Measurements from ENCODE around the gene TCEAL6. TPM values are rescaled to one million over a fixed set of nuclear protein-coding genes. Genes with fewer than 3 reads are reported as not detected.

TCEAL6 gene
- total and polyA plus RNA-seq, 2 donors (not counting 3 experiments of a cell fraction or from before 2014, with no cell fraction given), result not detected

DNA sequence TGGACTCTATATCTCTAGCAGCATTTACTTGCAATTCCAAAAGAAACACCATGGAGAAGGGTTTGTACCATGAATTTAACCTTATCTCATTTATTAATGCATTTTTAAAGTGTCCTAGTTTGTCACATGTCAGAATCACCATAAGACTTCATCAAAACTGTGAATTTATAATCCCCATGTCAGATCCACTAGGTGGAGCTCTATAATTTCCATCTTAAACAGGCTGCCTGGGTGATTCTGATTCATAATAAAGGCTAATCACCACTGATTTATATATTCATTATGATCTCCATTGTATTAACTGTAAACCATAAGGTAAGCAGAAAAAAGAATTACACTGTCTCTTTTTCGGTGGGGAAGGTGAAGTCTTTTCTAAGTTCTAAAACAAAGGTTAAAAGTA, 12.8 kb downstream of the TCEAL6 start:
- intact Hi-C loops (cut with micrococcal nuclease), result no loop called here
- CTCF ChIA-PET, result interaction anchor here (0.7 to 1.4 kb wide), 3 partner anchors 15 to 822 kb away, joined by 3 to 7 read pairs (median 3); no protein-coding TSS in a partner anchor
- peak; percentile 14 for DNase-seq (ENCODE audit: low read depth, low spot score)

More for the DNA sequence above, 12.8 kb downstream of the TCEAL6 start:
- TF ChIP-seq POLR2AphosphoS5 (IDR thresholded peaks at IDR 0.05; ENCODE audit: insufficient read depth, low read depth, low read length) (no peak), GATA2 (IDR thresholded peaks at IDR 0.05; ENCODE audit: insufficient read depth, insufficient read length, low read depth, low read length) (no peak), MYC (IDR thresholded peaks at IDR 0.05; ENCODE audit: low read depth, low read length) (no peak), POLR2A (IDR thresholded peaks at IDR 0.05; ENCODE audit: low read depth, low read length) (no peak), EZH2 (IDR thresholded peaks at IDR 0.05; ENCODE audit: borderline replicate concordance, low read depth, low read length, severe bottlenecking) (no peak), FOS (IDR thresholded peaks at IDR 0.05; ENCODE audit: borderline replicate concordance, insufficient read depth, low read length) (no peak)
- TF ChIP-seq, protein P1, sequence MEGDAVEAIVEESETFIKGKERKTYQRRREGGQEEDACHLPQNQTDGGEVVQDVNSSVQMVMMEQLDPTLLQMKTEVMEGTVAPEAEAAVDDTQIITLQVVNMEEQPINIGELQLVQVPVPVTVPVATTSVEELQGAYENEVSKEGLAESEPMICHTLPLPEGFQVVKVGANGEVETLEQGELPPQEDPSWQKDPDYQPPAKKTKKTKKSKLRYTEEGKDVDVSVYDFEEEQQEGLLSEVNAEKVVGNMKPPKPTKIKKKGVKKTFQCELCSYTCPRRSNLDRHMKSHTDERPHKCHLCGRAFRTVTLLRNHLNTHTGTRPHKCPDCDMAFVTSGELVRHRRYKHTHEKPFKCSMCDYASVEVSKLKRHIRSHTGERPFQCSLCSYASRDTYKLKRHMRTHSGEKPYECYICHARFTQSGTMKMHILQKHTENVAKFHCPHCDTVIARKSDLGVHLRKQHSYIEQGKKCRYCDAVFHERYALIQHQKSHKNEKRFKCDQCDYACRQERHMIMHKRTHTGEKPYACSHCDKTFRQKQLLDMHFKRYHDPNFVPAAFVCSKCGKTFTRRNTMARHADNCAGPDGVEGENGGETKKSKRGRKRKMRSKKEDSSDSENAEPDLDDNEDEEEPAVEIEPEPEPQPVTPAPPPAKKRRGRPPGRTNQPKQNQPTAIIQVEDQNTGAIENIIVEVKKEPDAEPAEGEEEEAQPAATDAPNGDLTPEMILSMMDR (IDR thresholded peaks at IDR 0.05; ENCODE audit: extremely low read depth in 1 of 2, insufficient read depth in 1 of 2, low read depth in 1 of 2, low read length in 2 of 2), result peak in 1 of 2 donors; percentile 6
- TF ChIP-seq, protein P2, sequence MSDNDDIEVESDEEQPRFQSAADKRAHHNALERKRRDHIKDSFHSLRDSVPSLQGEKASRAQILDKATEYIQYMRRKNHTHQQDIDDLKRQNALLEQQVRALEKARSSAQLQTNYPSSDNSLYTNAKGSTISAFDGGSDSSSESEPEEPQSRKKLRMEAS (IDR thresholded peaks at IDR 0.05; ENCODE audit: insufficient read depth, insufficient read length), result no peak
- H3K9me3 ChIP-seq (replicated peaks; ENCODE audit: control insufficient read depth, insufficient read depth, low read length), result no peaks in the 10 kb centered on the region
- H3K27me3 ChIP-seq (ENCODE audit: control insufficient read depth in 2 of 2, insufficient read depth in 2 of 2, low read length in 2 of 2), result peaks cover under 1 to 12% of the 10 kb centered on the region in 2 experiments
- H4K20me1 ChIP-seq (replicated peaks; ENCODE audit: control insufficient read depth, extremely low read depth, insufficient read depth, low read length), result no peaks in the 10 kb centered on the region
- FAIRE-seq, result peak; percentile 86
- no peak overlapping the region for H2AFZ ChIP-seq (ENCODE audit: low read depth, low read length)
- no peaks in the 10 kb centered on the region for H3K9me1 ChIP-seq (replicated peaks; ENCODE audit: control insufficient read depth, extremely low read depth, insufficient read depth, low read length)
- no peaks in the 10 kb centered on the region for H3K79me2 ChIP-seq (ENCODE audit: control insufficient read depth, insufficient read depth, low read length)
- no peak overlapping the region for H3K4me2 ChIP-seq (ENCODE audit: insufficient read depth, low read length)
- no peaks in the 10 kb centered on the region for H3K36me3 ChIP-seq (ENCODE audit: control insufficient read depth in 2 of 2, extremely low read depth in 1 of 2, insufficient read depth in 2 of 2, low read length in 2 of 2)
- H3K9ac ChIP-seq (replicated peaks; ENCODE audit: extremely low read depth, insufficient read depth, low read length), result no peak overlapping the region
- dilution Hi-C loops (cut with MboI; ENCODE audit: extremely low pct_ligation_motif_present, low sequenced_read_pairs), result no loop called here
- POLR2A ChIA-PET, result no interaction called here
- no peak overlapping the region for H3K4me3 ChIP-seq (replicated peaks in 1 of 3; ENCODE audit: insufficient read depth in 1 of 3, low read depth in 1 of 3, low read length in 3 of 3)
- H3K4me1 ChIP-seq (ENCODE audit: control insufficient read depth, extremely low read depth, insufficient read depth, low read length), result no peaks in the 10 kb centered on the region
- no peak overlapping the region for H3K27ac ChIP-seq (ENCODE audit: insufficient read depth, low read depth, low read length)
- BruUV-seq (replicated peaks), result no TSS peak

All from endothelial cell of umbilical vein (primary cell).